ENCODE data around the gene CCDC40. TPM values are rescaled to one million over a fixed set of nuclear protein-coding genes. Genes with fewer than 3 reads are reported as not detected.

Gene CCDC40
- total RNA-seq, 1 experiment from 2014 or later, result 14.2 TPM

GRCh38 chr17:80082403-80083135, 46.1 kb downstream of the CCDC40 start:
- H3K36me3 ChIP-seq (ENCODE audit: low read depth), result no peaks in the 10 kb centered on the region
- H3K79me2 ChIP-seq (ENCODE audit: low read depth), result no peaks in the 10 kb centered on the region
- no peak overlapping the region for H3K27ac ChIP-seq
- H3K27me3 ChIP-seq (ENCODE audit: insufficient read depth, low read depth), result peaks cover 10% of the 10 kb centered on the region; the same call in 1 of the 2 replicates
- H3F3A ChIP-seq (ENCODE audit: insufficient read depth, low read depth), result no peaks in the 10 kb centered on the region
- intact Hi-C loops (cut with micrococcal nuclease; ENCODE audit: unreplicated experiment), result loop anchor here (1.0 to 2.0 kb wide), 2 partner anchors 74 to 170 kb away; no protein-coding TSS in a partner anchor
- BruUV-seq (replicated peaks), result no TSS peak
- no peak overlapping the region for H3K4me3 ChIP-seq
- no peaks in the 10 kb centered on the region for H3K9me3 ChIP-seq (ENCODE audit: insufficient read depth, low read depth)
- POLR2A ChIA-PET (ENCODE audit: unreplicated experiment), result no interaction called here
- CTCF ChIA-PET, result interaction anchor here (0.6 kb wide), 1 partner anchor 31 kb away, joined by 5 read pairs; no protein-coding TSS in a partner anchor
- H3K9me2 ChIP-seq (ENCODE audit: insufficient read depth), result no peaks in the 10 kb centered on the region
- H3K4me2 ChIP-seq, result peak overlapping the region; percentile 23
- TF ChIP-seq CTCF (conservative IDR thresholded peaks at IDR 0.05), result peak; percentile 78
- TF ChIP-seq EZH2 (IDR thresholded peaks at IDR 0.05; ENCODE audit: low read depth), result no peak
- H2AFZ ChIP-seq, result no peak overlapping the region
- H4K20me1 ChIP-seq (ENCODE audit: insufficient read depth), result no peaks in the 10 kb centered on the region
- H3K4me1 ChIP-seq (replicated peaks; ENCODE audit: insufficient read depth), result no peaks in the 10 kb centered on the region
- DNase-seq, result peak in 1 of 2 experiments; percentile 65

- H3K4me2 ChIP-seq, result peak overlapping the region; percentile 23; the same call in 1 of the 2 replicates
- H3K4me3 ChIP-seq, result no peak overlapping the region
- DNase-seq, result no peak
- no TSS peak for BruUV-seq (replicated peaks)
- H3K9me2 ChIP-seq (ENCODE audit: insufficient read depth), result no peaks in the 10 kb centered on the region
- H3K9me3 ChIP-seq (ENCODE audit: insufficient read depth, low read depth), result no peaks in the 10 kb centered on the region
- TF ChIP-seq CTCF (conservative IDR thresholded peaks at IDR 0.05), result no peak
- TF ChIP-seq EZH2 (IDR thresholded peaks at IDR 0.05; ENCODE audit: low read depth), result no peak
- ChIA-PET CTCF (no interaction called here), POLR2A (ENCODE audit: unreplicated experiment) (no interaction called here)
- no peaks in the 10 kb centered on the region for H3K79me2 ChIP-seq (ENCODE audit: low read depth)
- no peaks in the 10 kb centered on the region for H3K4me1 ChIP-seq (replicated peaks; ENCODE audit: insufficient read depth)
- H2AFZ ChIP-seq, result no peak overlapping the region
- peaks cover 17% of the 10 kb centered on the region; the same call in 1 of the 2 replicates for H3K27me3 ChIP-seq (ENCODE audit: insufficient read depth, low read depth)
- H4K20me1 ChIP-seq (ENCODE audit: insufficient read depth), result no peaks in the 10 kb centered on the region
- no peaks in the 10 kb centered on the region for H3F3A ChIP-seq (ENCODE audit: insufficient read depth, low read depth)
- no peaks in the 10 kb centered on the region for H3K36me3 ChIP-seq (ENCODE audit: low read depth)
- intact Hi-C loops (cut with micrococcal nuclease; ENCODE audit: unreplicated experiment), result loop anchor here (2.0 kb wide), 1 partner anchor 170 kb away; no protein-coding TSS in a partner anchor
- H3K27ac ChIP-seq, result no peak overlapping the region
Observed at GRCh38 chr17:80083136-80083661, 46.8 kb downstream of the CCDC40 start.

DNA sequence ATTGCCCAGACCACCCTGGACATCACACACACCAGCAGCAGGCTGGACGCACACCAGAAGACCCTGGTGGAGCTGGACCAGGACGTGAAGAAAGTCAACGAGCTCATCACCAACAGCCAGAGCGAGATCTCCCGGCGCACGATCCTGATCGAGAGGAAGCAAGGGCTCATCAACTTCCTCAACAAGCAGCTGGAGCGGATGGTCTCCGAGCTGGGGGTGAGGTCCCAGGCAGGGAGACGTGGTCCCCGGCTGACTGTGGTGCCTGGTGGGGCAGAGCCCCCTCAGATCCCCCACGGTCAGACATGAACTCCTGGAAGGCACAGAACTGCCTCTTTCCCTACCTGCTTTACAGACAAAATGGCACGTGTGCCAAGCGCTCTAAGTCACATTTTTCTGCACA, 48.3 kb downstream of the CCDC40 start:
- POLR2A ChIA-PET (ENCODE audit: unreplicated experiment), result no interaction called here
- Histone ChIP-seq H3K4me1 (replicated peaks; ENCODE audit: insufficient read depth) (no peaks in the 10 kb centered on the region), H2AFZ (no peak overlapping the region), H3K4me3 (no peak overlapping the region), H3K27me3 (ENCODE audit: insufficient read depth, low read depth) (peaks cover 17% of the 10 kb centered on the region; the same call in 1 of the 2 replicates), H3K9me2 (ENCODE audit: insufficient read depth) (no peaks in the 10 kb centered on the region), H3F3A (ENCODE audit: insufficient read depth, low read depth) (no peaks in the 10 kb centered on the region), H3K4me2 (no peak overlapping the region), H3K27ac (no peak overlapping the region), H3K79me2 (ENCODE audit: low read depth) (no peaks in the 10 kb centered on the region), H4K20me1 (ENCODE audit: insufficient read depth) (no peaks in the 10 kb centered on the region), H3K36me3 (ENCODE audit: low read depth) (no peaks in the 10 kb centered on the region), H3K9me3 (ENCODE audit: insufficient read depth, low read depth) (no peaks in the 10 kb centered on the region)
- no TSS peak for BruUV-seq (replicated peaks)
- TF ChIP-seq EZH2 (IDR thresholded peaks at IDR 0.05; ENCODE audit: low read depth) (no peak), CTCF (conservative IDR thresholded peaks at IDR 0.05) (no peak)
- intact Hi-C loops (cut with micrococcal nuclease; ENCODE audit: unreplicated experiment), result no loop called here
- CTCF ChIA-PET, result no interaction called here
- DNase-seq, result no peak
